Measurements from ENCODE around the gene SIGLEC9. TPM values are rescaled to one million over a fixed set of nuclear protein-coding genes. Genes with fewer than 3 reads are reported as not detected.
A peak's percentile ranks its signal among the peaks of the same experiment; 100 is the strongest.

The SIGLEC9 gene
- total RNA-seq, 1 experiment from 2014 or later, result not detected

DNA sequence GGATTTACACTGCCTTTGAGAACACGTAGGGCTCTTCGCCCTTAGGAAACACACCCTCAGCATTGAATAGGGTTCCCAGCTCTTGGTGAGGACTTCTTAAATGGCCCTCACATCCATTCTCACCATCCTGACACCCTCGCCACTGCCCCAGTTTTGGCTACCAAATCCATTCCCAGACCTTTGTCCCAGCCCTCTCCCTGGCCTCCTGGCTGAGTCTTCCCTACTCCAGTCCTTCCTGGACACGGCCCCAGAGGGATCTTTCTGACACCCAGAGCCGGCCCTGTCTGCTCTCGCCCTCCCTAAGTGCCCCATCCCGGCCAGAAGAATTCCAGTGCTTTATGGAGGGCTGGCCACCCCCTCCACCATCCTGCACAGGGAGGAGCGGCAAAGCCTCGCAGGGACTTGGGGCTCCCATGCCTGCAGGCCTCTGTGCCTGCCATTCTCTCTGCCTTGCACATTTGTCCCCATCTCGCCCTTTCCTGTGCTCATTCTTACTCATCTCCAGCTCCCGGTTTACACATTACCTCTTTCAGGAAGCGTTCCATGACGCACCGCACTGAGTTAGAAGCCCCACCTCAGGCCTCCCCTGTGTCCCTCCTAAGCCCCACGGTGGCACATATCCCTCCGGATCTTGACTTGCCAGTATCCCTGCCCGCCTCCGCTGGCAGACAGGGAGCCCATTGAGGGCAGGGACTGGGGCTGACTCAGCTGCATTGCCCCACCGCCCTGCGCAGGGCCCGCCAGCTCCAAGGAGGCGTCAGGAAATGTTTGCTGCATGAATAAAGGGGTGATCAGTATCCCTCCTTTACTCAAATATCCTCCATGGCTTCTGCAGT is 31.0 kb upstream of the SIGLEC9 start:
- Histone ChIP-seq H3K36me3 (ENCODE audit: low read depth, low read length) (peaks cover 3% of the 10 kb centered on the region; the same call in 1 of the 2 replicates), H3K4me2 (ENCODE audit: low read length) (peak overlapping the region; percentile 35), H2AFZ (ENCODE audit: low read length) (peak overlapping the region; percentile 49; the same call in 1 of the 2 replicates), H3K4me3 (ENCODE audit: low read length) (no peak overlapping the region), H3K27me3 (ENCODE audit: low read length) (no peaks in the 10 kb centered on the region), H3K79me2 (ENCODE audit: low read length) (no peaks in the 10 kb centered on the region), H3K4me1 (ENCODE audit: insufficient read depth, low read length) (peaks cover 40% of the 10 kb centered on the region), H3K9ac (ENCODE audit: low read length) (peak overlapping the region; percentile 54), H3K9me3 (ENCODE audit: low read length) (no peaks in the 10 kb centered on the region), H3K27ac (ENCODE audit: low read length) (peak overlapping the region; percentile 87), H4K20me1 (ENCODE audit: low read length) (no peaks in the 10 kb centered on the region), H3K9me2 (replicated peaks; ENCODE audit: low read length) (no peaks in the 10 kb centered on the region), H3F3A (ENCODE audit: low read length, unreplicated experiment) (peaks cover 4% of the 10 kb centered on the region)
- TF ChIP-seq EZH2phosphoT487 (IDR thresholded peaks at IDR 0.05; ENCODE audit: borderline replicate concordance, low read length), result no peak
- TF ChIP-seq, protein P1, sequence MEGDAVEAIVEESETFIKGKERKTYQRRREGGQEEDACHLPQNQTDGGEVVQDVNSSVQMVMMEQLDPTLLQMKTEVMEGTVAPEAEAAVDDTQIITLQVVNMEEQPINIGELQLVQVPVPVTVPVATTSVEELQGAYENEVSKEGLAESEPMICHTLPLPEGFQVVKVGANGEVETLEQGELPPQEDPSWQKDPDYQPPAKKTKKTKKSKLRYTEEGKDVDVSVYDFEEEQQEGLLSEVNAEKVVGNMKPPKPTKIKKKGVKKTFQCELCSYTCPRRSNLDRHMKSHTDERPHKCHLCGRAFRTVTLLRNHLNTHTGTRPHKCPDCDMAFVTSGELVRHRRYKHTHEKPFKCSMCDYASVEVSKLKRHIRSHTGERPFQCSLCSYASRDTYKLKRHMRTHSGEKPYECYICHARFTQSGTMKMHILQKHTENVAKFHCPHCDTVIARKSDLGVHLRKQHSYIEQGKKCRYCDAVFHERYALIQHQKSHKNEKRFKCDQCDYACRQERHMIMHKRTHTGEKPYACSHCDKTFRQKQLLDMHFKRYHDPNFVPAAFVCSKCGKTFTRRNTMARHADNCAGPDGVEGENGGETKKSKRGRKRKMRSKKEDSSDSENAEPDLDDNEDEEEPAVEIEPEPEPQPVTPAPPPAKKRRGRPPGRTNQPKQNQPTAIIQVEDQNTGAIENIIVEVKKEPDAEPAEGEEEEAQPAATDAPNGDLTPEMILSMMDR (conservative IDR thresholded peaks at IDR 0.05; ENCODE audit: low read depth, low read length), result no peak
- no peak for TF ChIP-seq EZH2 (IDR thresholded peaks at IDR 0.05; ENCODE audit: low read length, unreplicated experiment)
- ChIA-PET CTCF (interaction anchor here (0.6 to 6.0 kb wide), 4 partner anchors 23 to 343 kb away, joined by 3 to 79 read pairs (median 12); partner anchors contain the start of gene KLK10), POLR2A (ENCODE audit: unreplicated experiment) (no interaction called here)
- intact Hi-C loops (cut with micrococcal nuclease), result loop anchor here (1.0 kb wide), 2 partner anchors 22 to 72 kb away; no protein-coding TSS in a partner anchor
- ATAC-seq (peak; percentile 75), DNase-seq (peak; percentile 91)
- no TSS peak for BruUV-seq (replicated peaks)

DNA sequence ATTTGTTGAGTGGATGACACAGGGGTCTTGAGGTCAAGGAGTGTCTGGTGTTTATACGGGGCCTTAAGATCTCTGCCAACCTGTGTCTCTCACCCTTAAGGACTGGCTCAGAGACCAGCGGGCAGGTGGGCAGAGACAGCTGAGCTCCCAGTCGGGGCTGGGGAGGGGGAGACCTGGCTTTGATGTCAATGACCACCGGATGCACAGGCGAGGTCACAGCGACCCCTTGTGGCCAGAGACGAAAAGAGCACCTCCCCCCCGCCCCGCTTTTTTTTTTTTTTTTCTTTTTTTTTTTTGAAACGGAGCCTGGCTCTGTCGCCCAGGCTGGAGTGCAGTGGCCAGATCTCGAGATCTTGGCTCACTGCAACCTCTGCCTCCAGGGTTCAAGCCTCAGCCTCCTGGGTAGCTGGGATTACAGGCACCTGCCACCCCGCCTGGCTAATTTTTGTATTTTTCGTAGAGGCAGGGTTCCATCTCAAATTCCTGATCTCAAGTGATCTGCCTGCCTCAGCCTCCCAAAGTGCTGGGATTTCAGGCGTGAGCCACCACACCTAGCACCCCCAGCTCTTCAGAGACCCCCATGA is 29.9 kb upstream of the SIGLEC9 start:
- Histone ChIP-seq H3K4me1 (ENCODE audit: insufficient read depth, low read length) (peaks cover 40% of the 10 kb centered on the region), H3K9me3 (ENCODE audit: low read length) (no peaks in the 10 kb centered on the region), H3K4me2 (ENCODE audit: low read length) (no peak overlapping the region), H3K36me3 (ENCODE audit: low read depth, low read length) (peaks cover 3% of the 10 kb centered on the region; the same call in 1 of the 2 replicates), H3F3A (ENCODE audit: low read length, unreplicated experiment) (peaks cover 4% of the 10 kb centered on the region), H3K79me2 (ENCODE audit: low read length) (peaks cover 4% of the 10 kb centered on the region; the same call in 1 of the 2 replicates), H3K9me2 (replicated peaks; ENCODE audit: low read length) (no peaks in the 10 kb centered on the region), H3K27ac (ENCODE audit: low read length) (peak overlapping the region; percentile 87), H3K27me3 (ENCODE audit: low read length) (no peaks in the 10 kb centered on the region), H2AFZ (ENCODE audit: low read length) (no peak overlapping the region), H3K4me3 (ENCODE audit: low read length) (no peak overlapping the region), H3K9ac (ENCODE audit: low read length) (peak overlapping the region; percentile 48), H4K20me1 (ENCODE audit: low read length) (no peaks in the 10 kb centered on the region)
- peak; percentile 37 for DNase-seq
- intact Hi-C loops (cut with micrococcal nuclease), result loop anchor here (1.0 kb wide), 1 partner anchor 73 kb away; no protein-coding TSS in a partner anchor
- CTCF ChIA-PET, result interaction anchor here (0.7 to 6.0 kb wide), 3 partner anchors 74 to 344 kb away, joined by 4 to 79 read pairs (median 22); partner anchors contain the start of gene KLK10
- TF ChIP-seq EZH2 (IDR thresholded peaks at IDR 0.05; ENCODE audit: low read length, unreplicated experiment), result no peak
- TF ChIP-seq, protein P1 (conservative IDR thresholded peaks at IDR 0.05; ENCODE audit: low read depth, low read length), result peak; percentile 85
- no peak for ATAC-seq
- BruUV-seq (replicated peaks), result no TSS peak
- POLR2A ChIA-PET (ENCODE audit: unreplicated experiment), result no interaction called here

All from PC-3 (cell line).